Gastroesophageal sphincter (tissue), 3 donors: ENCODE measurements around the gene CSNK1G1.

Source experiments
- EP300 ChIP-seq: sonication (generic); formaldehyde crosslinking; IDR thresholded peaks from one replicate; pipeline ENCODE4 v1.6.1; 2017; ENCODE audit warnings: antibody characterized with exemption, mild to moderate bottlenecking
- POLR2A ChIP-seq, 2 donors: fragments of 450-650 bp; IDR thresholded peaks; one replicate each; pipeline ENCODE4 v1.6.1; 2017; ENCODE audit warnings: antibody characterized with exemption in 2 of 2, mild to moderate bottlenecking in 2 of 2, moderate library complexity in 1 of 2
- TF ChIP-seq, protein P1 (sequence below), 4 experiments: fragments of 200-600 bp in 2 of 4; fragments of 450-650 bp in 2 of 4; sonication (generic) in 1 of 4; IDR thresholded peaks; one replicate each; pipeline ENCODE4 v1.5.1; 2017 to 2019; ENCODE audit warnings: antibody characterized with exemption in 4 of 4, mild to moderate bottlenecking in 2 of 4, moderate library complexity in 2 of 4

GRCh38 chr15:64287953-64288352, 68.0 kb downstream of the CSNK1G1 start:
- TF ChIP-seq EP300 (no peak), POLR2A (IDR thresholded peaks at IDR 0.05) (no peak)
- TF ChIP-seq, protein P1, sequence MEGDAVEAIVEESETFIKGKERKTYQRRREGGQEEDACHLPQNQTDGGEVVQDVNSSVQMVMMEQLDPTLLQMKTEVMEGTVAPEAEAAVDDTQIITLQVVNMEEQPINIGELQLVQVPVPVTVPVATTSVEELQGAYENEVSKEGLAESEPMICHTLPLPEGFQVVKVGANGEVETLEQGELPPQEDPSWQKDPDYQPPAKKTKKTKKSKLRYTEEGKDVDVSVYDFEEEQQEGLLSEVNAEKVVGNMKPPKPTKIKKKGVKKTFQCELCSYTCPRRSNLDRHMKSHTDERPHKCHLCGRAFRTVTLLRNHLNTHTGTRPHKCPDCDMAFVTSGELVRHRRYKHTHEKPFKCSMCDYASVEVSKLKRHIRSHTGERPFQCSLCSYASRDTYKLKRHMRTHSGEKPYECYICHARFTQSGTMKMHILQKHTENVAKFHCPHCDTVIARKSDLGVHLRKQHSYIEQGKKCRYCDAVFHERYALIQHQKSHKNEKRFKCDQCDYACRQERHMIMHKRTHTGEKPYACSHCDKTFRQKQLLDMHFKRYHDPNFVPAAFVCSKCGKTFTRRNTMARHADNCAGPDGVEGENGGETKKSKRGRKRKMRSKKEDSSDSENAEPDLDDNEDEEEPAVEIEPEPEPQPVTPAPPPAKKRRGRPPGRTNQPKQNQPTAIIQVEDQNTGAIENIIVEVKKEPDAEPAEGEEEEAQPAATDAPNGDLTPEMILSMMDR (IDR thresholded peaks at IDR 0.05), result no peak
